Fibroblast of lung (primary cell): ENCODE data around the gene IGFN1. TPM values are rescaled to one million over a fixed set of nuclear protein-coding genes. Genes with fewer than 3 reads are reported as not detected.

Experiments used
- DNase-seq, 2 donors: peaks; one replicate each; pipeline versions ENCODE4 v3.0.0 to v3.0.0-alpha.2; 2010; ENCODE audit warnings: low read depth in 2 of 2
- H2AFZ ChIP-seq: 2 replicates; pipeline ENCODE4 v1.5.1; 2012; ENCODE audit warnings: low read length, control low read depth, inconsistent platforms
- H3K27ac ChIP-seq: 2 replicates; pipeline ENCODE4 v1.5.1; 2011; ENCODE audit warnings: low read length, control low read depth; ENCODE audit not compliant: insufficient read depth
- H3K27me3 ChIP-seq: 2 replicates; pipeline ENCODE4 v1.5.1; 2011; ENCODE audit warnings: mild to moderate bottlenecking, low read length; ENCODE audit not compliant: control insufficient read depth, insufficient read depth
- H3K36me3 ChIP-seq: 2 replicates; pipeline ENCODE4 v1.5.1; 2011; ENCODE audit warnings: low read length; ENCODE audit not compliant: control insufficient read depth, insufficient read depth
- H3K4me1 ChIP-seq: 2 replicates; pipeline ENCODE4 v1.5.1; 2011; ENCODE audit warnings: low read length; ENCODE audit not compliant: control insufficient read depth, insufficient read depth; ENCODE audit errors: extremely low read depth
- H3K4me2 ChIP-seq: 2 replicates; pipeline ENCODE4 v1.5.1; 2011; ENCODE audit warnings: low read length, control low read depth; ENCODE audit not compliant: insufficient read depth; ENCODE audit errors: extremely low read depth
- H3K4me3 ChIP-seq, 4 experiments: fragments of 200-600 bp in 1 of 4; sonication (generic) in 1 of 4; replicated peaks in 1 of 4; 2 replicates each; pipeline ENCODE4 v1.5.1; 2011 to 2016; ENCODE audit warnings: low read length in 4 of 4, low read depth in 3 of 4, mild to moderate bottlenecking in 3 of 4, control low read depth in 2 of 4, inconsistent platforms in 1 of 4, mixed read lengths in 1 of 4; ENCODE audit not compliant: insufficient read depth in 1 of 4; ENCODE audit errors: control extremely low read depth in 1 of 4
- H3K79me2 ChIP-seq: 2 replicates; pipeline ENCODE4 v1.5.1; 2012; ENCODE audit warnings: mild to moderate bottlenecking, low read length, inconsistent platforms; ENCODE audit not compliant: control insufficient read depth, insufficient read depth
- H3K9ac ChIP-seq: 2 replicates; pipeline ENCODE4 v1.5.1; 2011; ENCODE audit warnings: mild to moderate bottlenecking, low read length, control low read depth; ENCODE audit not compliant: insufficient read depth
- H3K9me3 ChIP-seq: 2 replicates; pipeline ENCODE4 v1.5.1; 2012; ENCODE audit warnings: low read depth, low read length; ENCODE audit not compliant: control insufficient read depth, insufficient read depth
- H4K20me1 ChIP-seq: 2 replicates; pipeline ENCODE4 v1.5.1; 2011; ENCODE audit warnings: low read length; ENCODE audit not compliant: control insufficient read depth, insufficient read depth; ENCODE audit errors: extremely low read depth
- EZH2 ChIP-seq: IDR thresholded peaks from 2 replicates; pipeline ENCODE4 v1.5.1; 2012; ENCODE audit warnings: low read length, control low read depth, mild to moderate bottlenecking; ENCODE audit errors: missing control alignments
- polyA plus RNA-seq, 2 donors: library from polyadenylated mRNA; depleted of rRNA in 1 of 2; stranded (reverse) in 1 of 2; unstranded in 1 of 2; fragments of >200 nt; gene quantifications; 2 replicates each; pipeline ENCODE4 v1.2.1, GENCODE V29; 2011 to 2012; ENCODE audit warnings: missing spikeins in 1 of 2
- total RNA-seq: library from RNA; depleted of rRNA; stranded (reverse); fragments of >200 nt; gene quantifications from 2 replicates; pipeline ENCODE4 v1.2.1, GENCODE V29; 2014
- TF ChIP-seq, protein P1 (sequence below), 2 donors: IDR thresholded peaks in 1 of 2; conservative IDR thresholded peaks in 1 of 2; 1 replicate in 1 of 2; 2 replicates in 1 of 2; pipeline ENCODE4 v1.5.1; 2011 to 2012; ENCODE audit warnings: low read length in 2 of 2, control low read depth in 1 of 2, inconsistent platforms in 1 of 2, low read depth in 1 of 2, mild to moderate bottlenecking in 1 of 2

The IGFN1 gene
- total and polyA plus RNA-seq, 2 donors (not counting 1 experiment from before 2014, with no cell fraction given): 0.17 TPM; not detected in 1

DNA sequence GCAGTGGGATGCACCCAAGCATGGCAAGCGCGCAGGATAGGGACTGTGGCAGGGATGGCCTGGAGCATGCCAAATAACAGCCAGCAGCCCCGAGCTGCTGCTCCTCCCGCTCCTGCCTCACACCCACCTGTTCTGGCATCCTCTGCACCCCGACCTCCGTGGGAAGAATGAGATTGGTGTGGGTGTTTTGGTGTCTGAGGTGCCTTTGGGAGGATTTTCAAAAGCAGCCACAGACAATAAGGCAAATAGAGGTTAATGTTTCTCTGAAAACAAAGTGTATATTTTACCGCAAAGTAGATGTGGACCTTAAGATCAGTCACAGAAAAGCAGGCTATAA, 35.5 kb downstream of the IGFN1 start:
- Histone ChIP-seq H3K4me1 (peaks cover 2% of the 10 kb centered on the region), H2AFZ (no peak overlapping the region), H3K9ac (no peak overlapping the region), H3K4me3 (no peak overlapping the region), H3K4me2 (no peak overlapping the region), H3K27ac (no peak overlapping the region), H3K79me2 (no peaks in the 10 kb centered on the region), H3K36me3 (no peaks in the 10 kb centered on the region), H3K9me3 (no peaks in the 10 kb centered on the region), H3K27me3 (peaks cover 4% of the 10 kb centered on the region), H4K20me1 (no peaks in the 10 kb centered on the region)
- no peak for DNase-seq
- no peak for TF ChIP-seq EZH2
- TF ChIP-seq, protein P1, sequence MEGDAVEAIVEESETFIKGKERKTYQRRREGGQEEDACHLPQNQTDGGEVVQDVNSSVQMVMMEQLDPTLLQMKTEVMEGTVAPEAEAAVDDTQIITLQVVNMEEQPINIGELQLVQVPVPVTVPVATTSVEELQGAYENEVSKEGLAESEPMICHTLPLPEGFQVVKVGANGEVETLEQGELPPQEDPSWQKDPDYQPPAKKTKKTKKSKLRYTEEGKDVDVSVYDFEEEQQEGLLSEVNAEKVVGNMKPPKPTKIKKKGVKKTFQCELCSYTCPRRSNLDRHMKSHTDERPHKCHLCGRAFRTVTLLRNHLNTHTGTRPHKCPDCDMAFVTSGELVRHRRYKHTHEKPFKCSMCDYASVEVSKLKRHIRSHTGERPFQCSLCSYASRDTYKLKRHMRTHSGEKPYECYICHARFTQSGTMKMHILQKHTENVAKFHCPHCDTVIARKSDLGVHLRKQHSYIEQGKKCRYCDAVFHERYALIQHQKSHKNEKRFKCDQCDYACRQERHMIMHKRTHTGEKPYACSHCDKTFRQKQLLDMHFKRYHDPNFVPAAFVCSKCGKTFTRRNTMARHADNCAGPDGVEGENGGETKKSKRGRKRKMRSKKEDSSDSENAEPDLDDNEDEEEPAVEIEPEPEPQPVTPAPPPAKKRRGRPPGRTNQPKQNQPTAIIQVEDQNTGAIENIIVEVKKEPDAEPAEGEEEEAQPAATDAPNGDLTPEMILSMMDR (conservative IDR thresholded peaks at IDR 0.05 in 1 of 2, IDR thresholded peaks at IDR 0.05 in 1 of 2; ENCODE audit: low read depth in 1 of 2, low read length in 2 of 2): no peak

DNA sequence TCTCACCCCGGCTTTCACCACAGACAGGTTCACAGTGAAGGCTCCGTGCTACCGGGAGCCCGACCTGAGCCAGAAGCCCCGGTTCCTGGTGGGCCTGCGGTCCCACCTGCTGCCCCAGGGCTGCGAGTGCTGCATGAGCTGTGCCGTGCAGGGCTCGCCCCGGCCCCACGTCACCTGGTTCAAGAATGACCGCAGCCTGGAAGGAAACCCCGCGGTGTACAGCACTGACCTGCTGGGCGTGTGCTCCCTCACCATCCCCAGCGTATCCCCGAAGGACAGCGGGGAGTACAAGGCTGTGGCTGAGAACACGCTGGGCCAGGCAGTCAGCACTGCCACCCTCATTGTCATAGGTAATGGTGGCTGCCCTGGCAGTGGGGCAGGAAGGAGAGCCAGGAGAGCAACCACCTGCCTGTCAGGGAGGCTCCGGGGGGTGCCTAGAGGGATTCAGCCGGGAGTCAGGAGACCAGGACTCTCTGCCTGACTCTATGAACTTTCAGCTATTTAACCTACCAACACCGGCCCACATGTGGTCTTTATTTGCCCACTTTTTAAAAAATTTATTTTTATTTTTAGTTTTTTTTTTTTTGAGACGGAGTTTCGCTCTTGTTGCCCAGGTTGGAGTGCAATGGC, 36.4 kb downstream of the IGFN1 start:
- no peak for DNase-seq

DNA sequence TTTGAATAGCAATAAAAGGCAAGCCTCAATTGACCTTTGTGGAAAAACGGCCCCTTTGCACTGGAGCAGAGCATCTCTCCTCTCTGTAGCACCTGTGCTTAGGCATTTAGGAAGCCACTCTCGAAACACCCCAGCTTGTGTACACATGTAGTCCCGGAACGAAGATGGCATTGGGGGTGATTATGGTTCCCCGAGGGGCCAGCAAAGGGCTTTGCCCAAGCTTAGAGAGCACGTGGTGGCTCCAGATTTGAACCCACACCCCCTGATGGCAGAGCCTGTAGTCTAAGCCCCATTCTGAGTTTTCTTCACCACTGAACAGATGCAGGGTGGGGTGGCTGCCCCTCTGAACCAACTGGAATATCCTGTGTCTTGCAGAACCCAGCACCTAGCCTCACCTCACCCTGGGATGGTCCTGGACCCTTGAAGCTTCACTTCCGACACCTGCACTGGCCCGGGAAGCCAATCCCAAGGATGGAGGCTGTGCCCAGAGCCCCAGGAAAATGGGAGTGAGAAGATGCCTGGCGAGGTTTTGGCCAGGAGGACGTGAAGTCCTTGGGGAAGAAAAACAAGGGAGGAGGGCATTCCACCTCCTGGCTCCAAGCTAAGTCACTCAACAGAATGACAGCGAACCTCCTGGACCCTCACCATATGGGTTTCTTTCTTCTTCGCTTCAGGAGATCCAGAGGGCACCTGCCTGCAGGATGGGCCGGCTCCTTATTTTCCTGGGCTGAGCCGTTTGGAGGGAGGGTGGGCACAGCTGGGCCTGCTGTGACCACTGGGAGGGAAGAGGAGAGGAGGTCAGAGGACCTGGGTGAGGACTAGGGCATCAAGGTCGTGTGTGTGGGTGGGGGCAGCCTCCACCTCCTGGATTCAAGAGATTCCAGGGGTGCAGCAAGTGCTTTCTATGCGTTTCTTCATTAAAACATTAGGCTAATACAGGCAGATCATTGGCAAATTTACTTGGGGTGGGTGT, 37.7 kb downstream of the IGFN1 start:
- Histone ChIP-seq H3K27ac (no peak overlapping the region), H3K9ac (no peak overlapping the region), H4K20me1 (no peaks in the 10 kb centered on the region), H3K9me3 (no peaks in the 10 kb centered on the region), H3K27me3 (peaks cover 4% of the 10 kb centered on the region), H3K4me3 (no peak overlapping the region), H3K79me2 (no peaks in the 10 kb centered on the region), H3K4me1 (peaks cover 2% of the 10 kb centered on the region), H2AFZ (no peak overlapping the region), H3K36me3 (no peaks in the 10 kb centered on the region), H3K4me2 (no peak overlapping the region)
- DNase-seq: no peak
- no peak for TF ChIP-seq EZH2
- TF ChIP-seq, protein P1 (conservative IDR thresholded peaks at IDR 0.05 in 1 of 2, IDR thresholded peaks at IDR 0.05 in 1 of 2; ENCODE audit: low read depth in 1 of 2, low read length in 2 of 2): no peak

More for the DNA sequence above, 36.4 kb downstream of the IGFN1 start:
- H3K9me3 ChIP-seq: no peaks in the 10 kb centered on the region
- no peaks in the 10 kb centered on the region for H3K36me3 ChIP-seq
- no peak overlapping the region for H3K9ac ChIP-seq
- no peak overlapping the region for H3K4me2 ChIP-seq
- TF ChIP-seq, protein P1 (conservative IDR thresholded peaks at IDR 0.05 in 1 of 2, IDR thresholded peaks at IDR 0.05 in 1 of 2; ENCODE audit: low read depth in 1 of 2, low read length in 2 of 2): no peak
- TF ChIP-seq EZH2: no peak
- H3K79me2 ChIP-seq: no peaks in the 10 kb centered on the region
- no peaks in the 10 kb centered on the region for H4K20me1 ChIP-seq
- H3K4me1 ChIP-seq: peaks cover 2% of the 10 kb centered on the region
- peaks cover 4% of the 10 kb centered on the region for H3K27me3 ChIP-seq
- H3K4me3 ChIP-seq: no peak overlapping the region
- H3K27ac ChIP-seq: no peak overlapping the region
- H2AFZ ChIP-seq: no peak overlapping the region
